Activated CD4-positive, alpha-beta T cell treated with anti-CD3 and anti-CD28 coated beads for 4 hours (primary cell): Measurements from ENCODE around the gene ZBTB7C.

ENCODE experiments used
- DNase-seq, 2 donors: peaks; one replicate each; pipeline ENCODE4 v3.0.0-alpha.2; 2020

Gene ZBTB7C

DNA sequence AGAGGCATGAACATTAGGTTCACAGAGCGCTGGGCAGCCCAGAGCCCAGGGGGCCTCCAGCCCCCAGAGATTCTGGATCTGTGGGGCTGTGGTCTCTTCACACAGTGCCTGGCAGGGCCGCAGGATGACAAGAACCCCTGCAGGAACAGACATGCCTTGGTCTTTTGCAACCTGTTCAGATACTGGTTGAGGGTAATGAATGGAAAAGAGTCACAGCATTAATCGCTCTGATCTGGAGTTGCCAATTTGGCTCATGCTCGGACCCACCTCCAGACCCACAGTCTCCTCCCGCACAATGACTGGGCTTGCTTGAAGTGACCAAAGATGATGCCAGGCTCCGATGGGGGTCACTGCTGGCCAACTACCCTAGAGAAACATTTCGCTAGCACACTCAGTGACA lies 249.4 kb downstream of the ZBTB7C start:
- DNase-seq, result no peak

DNA sequence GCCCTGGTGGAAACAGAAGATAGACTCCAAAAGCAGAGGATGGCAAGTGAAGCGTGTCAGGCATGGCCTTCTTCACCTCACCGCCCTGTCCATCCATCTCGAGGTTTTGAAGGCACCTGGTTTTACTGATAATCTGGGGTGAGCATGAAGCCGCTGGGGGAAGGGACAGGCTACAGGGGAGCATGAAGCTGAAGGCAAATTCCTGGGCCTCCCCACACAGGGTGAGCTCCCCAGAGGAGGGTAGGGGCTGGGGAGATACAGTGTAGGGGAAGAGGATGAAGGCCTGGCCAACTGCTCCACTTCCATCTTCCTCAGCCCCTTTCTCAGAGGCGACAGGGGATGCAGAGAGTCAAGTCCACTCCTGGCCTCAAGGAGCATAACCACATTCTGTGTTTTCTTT lies 250.5 kb downstream of the ZBTB7C start:
- no peak for DNase-seq

DNA sequence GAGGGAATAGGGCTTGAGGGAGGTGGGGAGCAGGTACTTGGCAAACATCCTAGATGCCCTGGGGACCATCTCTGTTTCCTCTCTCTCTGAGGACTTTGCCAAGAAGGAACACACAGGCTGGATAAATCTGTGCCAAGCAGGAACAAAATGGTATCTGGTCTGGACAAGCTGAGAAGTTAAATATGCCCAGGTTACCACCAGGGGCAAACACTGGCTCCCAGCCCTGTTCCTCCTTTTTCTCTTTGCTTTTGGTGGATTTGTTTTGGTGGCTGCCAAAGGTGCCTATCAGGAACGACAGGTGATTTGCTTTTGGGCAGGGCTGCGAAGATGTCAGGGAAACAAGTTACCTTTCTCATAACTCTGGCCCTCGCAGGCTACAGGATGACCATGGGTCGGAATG lies 251.2 kb downstream of the ZBTB7C start:
- DNase-seq, result no peak

DNA sequence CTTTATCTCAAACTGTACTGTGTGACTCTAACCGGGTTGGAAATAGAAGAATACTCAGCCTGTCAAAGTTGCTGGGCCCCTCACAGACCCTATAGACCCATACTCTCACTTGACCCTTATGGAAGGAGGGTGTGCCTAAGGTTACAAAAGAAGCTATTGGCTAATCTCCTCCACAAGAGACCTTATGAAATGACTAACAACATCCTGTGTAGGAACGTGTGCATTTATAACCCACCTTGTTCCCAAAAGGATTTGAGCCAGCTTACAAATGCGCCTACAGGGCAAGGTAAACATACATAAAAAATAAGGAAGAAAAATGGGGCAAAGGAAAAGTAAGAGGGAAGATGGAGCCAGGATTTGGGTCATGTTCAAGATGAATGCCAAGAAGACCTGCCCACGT lies 253.3 kb downstream of the ZBTB7C start:
- no peak for DNase-seq

DNA sequence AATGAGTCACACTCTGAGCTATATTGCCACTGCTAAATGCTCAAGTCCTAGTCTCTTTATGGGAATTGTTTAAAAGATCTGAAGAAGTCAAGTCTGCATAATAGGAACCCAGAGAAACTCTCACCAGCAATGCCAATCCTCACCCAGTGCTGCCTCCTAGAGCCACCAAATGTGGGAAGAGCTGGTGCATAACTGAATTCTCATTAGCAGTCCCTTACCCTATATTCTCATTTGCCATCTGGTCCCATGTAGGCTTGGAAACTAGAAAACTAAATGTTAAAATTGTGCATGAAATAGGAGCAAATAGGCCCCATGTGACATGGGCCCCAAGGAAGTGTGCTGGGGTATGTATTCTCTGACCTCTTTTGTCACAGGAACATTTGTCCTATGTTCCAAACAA lies 254.4 kb downstream of the ZBTB7C start:
- no peak for DNase-seq

DNA sequence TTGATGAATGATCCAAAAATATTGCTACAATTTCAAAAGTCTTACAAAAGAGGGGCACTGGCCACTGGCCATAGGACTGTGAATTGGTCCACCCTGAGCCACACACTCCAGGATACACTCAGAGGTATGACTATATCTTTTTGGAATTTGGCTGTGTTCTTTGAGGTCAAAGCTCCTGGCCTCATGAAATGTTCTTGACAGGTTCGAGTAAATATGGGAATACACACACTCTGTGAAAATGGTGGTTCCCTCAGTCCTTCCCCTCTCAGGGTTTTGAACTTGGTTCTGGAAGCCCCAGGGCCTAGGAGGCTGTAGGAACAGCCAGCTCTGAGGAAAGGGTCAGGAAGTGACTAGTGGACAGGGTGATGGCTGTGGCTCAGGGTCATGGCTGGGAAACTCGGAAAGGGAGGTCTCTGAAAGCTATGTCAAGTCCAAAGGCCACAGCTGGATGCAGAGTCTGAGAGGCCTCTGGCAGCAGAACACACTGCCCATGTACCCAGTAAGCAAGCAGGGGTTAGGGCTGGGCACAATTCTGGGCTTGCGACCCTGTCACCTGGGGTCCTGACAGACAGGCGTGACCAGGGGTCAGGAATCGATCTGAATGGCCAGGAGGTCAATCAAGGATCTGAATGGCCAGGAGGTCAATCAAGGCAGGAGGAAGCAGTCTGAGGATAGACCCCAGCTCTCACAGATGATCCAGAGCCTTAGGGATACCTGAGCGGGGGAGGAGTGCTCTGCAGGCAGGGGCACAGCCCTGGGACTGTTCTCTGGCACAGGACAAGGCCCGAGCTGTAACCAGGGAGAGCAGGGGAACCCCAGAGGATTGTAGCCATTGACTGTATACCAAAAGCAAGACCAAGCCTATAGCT lies 255.3 kb downstream of the ZBTB7C start:
- DNase-seq, result no peak

DNA sequence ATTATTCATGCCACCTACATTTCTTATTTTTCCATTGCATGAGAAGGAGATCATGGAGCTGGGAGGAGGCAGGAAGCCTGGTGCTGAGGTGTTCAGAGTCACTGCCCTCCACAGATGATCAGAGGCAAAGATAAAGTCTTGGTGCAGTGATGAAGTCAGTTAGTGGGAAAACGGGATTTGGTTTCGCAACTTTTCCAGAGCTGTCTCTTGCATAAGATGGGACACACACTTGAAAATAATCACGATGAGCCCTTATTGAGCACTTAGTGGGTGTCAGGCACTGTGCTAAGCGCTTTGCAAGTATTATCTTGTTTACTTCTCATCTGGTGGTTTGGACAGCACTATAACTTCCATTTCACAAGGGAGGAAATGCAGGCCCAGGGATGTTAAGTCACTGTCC lies 256.6 kb downstream of the ZBTB7C start:
- no peak for DNase-seq

DNA sequence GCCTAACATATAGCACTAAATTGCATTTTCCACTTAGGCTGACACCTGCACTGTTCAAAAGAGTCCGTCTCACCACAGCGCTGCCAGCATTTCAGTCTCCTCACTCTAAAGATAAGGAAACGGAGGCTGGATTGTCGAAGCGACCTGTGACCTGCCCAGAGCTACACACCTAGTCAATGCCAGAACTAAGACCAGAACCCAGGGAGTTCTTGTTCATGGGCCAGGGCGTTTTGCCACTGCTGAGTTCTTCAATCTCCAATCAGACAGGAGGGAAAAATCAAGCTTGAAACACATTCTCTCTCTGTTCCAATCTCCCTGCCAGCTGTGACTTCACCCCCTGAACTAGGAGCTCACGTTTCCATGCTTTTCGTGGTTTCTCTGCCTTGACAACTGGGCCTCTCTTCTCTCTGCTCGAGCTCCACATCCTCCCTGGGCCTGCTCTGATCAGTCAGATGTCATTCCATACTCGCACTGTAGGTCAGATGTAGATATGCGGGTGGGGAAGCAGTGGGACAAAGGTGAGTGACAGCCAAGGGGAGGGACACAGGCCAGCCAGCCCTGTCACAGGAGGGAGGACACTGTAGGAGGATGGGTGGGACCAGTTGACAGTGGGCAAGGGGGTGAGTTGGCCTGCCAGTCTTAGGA lies 257.6 kb downstream of the ZBTB7C start:
- DNase-seq, result no peak

DNA sequence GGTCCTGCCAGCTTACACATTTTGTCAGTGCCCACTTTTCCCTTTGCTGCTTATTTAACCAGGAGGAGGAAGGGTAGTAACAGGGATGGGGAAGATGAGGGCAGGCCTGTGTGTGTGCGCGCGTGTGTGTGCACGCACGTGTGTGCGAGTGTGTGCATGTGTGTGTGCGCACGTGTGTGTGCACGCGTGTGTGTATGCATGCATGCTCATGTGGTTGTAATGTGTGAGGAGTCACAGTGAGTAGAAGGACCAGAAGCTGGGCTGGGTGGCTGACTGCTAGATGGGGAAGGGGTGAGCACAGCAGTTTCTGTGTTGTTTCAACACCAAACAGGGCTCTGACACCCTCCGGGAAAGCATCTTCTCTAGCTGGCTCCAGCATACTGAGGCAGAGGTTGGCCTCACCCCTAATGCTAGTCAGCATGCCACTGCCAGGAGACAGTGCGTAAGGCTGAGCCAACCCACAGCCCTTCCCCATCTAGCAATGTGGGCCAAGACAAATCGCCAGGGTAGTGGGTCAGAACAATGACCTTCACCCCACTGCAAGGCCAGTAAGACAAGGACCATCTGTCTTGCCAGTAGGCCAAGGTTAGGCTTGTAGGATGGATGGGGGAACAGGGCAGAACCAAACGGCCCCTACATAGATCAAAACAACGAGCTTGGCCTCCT lies 260.0 kb downstream of the ZBTB7C start:
- DNase-seq, result no peak

DNA sequence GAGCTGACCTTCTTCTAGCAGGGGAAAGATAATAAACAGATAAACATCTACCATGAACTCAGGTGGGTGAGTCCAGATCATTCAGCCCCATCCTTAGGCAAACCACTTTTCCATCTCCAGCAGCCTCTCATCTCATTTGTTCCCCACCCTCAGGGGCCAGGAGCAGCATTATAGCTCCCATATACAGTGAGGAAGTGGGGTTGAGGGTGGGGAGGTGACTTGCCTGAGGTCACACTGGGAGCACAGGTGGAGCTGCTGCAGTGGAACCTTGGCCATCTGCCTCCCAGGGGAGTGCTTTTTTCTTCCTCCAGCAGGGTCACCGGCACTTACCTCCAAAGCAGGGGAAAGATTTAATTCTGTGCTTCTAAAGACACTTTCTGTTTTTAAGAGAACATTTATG lies 266.2 kb downstream of the ZBTB7C start:
- DNase-seq, result no peak

DNA sequence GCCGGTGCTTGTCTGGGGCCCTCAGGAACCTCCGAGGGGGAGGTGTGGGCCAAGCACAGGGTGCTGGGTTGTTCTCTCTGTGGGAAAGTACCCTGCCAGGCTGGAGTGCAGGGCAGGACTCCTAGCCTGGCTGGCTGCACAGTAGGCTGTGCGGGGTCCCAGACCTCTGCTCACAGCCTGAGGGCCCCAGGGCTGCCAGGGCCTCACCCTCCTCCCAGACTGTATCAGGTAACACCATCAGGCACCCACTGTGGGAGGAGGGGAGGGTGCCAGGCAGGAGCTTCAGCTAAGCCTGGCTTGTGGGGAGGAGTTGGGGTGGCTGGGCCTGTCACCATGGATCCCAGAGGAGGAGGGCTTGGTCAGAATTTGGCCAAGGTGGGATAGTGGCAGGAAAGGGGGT lies 266.8 kb downstream of the ZBTB7C start:
- no peak for DNase-seq

DNA sequence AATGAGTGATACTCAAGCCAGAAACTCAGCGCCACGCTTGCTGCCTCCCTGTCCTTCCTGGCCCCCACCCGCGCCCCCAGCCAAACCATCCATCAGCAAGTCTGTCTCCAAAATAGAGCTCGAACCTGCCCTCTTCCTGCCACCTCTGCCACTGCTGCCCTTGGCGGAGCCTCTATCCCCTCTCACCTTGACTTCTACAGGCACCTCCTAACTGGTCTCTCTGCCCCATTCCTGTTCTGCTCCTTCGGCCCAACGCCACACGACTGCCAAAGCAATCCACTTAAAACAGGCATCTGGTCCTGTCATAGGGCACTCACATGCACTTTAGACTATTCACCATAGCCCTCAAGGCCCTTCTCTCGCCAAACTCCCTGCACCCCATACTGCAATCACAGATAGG lies 268.5 kb downstream of the ZBTB7C start:
- DNase-seq, result no peak

DNA sequence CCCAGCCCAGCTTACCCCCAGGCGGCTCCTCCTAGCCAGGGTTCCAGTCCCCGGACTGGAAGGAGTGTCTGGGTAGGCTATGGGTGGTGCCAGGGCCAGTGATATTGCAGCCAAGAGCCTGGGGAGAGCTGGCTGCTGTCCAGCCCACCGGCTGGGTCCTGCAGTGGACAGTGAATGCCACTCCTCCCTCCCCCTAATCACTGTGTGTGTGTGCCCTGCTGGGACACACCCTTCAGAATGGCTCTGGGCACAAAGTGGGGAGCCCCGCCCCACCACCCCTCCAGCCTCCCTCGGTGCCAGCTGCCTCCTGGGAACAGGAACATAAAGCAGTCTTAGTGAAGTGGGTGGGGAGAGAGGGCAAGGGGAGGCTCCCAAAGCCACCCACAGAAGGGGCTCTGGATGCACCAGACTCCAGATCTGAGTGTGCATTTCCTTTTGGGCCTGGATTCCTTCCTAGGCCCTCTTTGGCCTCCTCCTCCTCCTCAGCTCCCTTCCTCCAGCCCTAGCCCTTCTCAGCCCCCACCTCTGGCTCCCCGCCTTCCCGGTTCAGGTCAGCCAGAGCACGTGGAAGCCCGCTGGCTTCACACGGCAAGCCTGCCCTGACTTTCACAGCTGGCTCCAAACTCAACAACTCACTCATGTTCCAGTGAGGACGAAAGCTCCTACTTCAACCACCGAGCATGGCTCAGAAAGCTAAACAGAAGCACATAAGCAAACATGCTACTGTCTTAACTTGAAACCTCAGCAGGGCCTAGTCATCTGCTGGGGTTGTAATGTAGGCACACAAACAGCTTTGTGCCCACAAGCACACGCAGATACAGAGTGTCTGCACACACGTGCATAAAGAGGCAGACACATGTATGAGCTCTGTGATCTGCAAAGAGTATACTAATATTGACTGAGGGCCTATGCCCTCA lies 269.5 kb downstream of the ZBTB7C start:
- DNase-seq, result no peak

DNA sequence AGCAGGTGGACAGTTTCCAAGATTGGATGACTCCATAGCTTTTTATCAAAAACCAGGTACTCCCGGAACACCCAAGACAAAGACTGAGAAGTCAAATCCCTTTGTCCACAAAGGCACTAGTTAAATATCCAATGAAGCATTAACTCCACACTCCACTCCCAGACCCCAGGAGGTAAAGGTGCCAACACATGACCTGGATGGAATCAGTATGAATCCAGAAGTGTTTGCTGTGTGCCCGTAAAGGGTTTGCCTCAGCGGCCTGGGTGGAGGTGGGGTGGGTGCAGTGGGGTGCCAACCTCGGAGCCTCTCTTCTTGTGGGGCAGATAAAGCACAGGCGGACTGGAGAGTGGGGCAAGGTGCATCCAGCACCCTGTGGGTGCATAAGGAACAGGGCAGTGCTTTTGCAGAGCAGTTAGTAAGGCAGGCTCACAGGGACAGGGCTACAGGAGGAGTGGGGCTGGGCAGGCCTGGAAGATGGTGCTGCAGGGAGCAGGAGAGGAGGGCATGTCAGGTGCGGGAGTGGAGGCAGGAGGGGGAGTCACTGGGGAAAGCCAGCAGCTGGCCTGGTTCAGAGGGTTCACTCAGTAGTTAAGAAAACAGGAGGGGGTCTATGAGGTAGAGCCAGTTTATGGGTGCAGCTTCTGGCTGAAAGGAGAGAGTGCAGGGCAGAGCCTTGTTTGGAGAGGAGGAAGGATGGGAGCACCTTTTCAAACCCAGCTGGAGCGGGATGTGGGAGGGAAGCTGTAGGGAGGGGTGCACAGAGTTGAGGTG lies 270.3 kb downstream of the ZBTB7C start:
- DNase-seq, result no peak

DNA sequence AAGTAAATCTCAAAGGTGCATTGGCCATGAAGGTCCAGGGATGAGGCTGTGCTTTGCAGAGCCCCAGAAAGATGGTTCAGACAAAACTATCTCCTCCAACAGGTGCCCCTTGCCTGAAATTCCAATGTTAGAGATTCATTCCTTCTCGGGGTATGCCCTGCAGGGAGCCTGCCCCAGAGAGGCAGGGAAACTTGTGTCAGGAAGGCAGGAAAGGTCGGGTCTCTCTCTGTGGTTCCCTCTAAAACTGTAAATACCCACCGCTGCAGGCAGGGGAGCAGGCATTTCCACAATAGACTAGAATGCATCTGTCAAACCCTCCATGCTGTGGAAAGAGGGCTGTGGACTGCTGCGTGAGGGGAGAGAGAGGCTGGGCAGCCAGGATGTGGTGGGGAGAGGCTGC lies 271.0 kb downstream of the ZBTB7C start:
- DNase-seq, result no peak

DNA sequence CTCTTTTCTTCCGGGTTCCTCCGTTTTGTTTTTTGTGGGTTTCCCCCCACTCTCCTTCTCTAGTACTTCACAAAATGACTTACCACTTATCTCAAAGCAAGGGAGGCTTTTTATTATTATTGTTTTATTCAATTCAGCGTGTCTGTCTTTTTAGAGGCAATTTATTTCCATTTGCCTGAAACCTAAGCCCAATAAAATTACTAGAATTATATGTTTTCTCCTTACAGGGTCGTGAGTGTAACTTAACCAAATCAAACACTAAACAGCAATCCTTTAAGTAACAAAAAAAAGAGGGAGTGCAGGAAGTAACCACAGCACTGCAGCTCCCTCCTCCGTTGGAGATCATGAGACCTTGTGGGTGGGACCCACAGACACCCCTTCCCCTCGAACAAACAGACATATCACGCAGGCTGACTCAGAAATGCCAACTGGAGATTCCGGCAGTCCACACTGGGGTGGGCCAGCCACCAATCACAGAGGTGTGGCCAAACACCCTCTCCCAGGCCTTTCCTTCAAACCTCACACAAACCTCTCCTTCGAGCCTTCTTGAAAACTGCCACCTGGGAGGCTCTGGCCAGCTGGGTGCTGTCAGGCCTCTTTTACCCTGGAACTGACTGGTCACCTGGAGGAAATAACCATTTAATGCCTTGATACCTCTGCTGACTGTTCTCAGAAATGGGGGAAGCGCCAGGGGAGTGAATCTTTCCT lies 271.7 kb downstream of the ZBTB7C start:
- DNase-seq, result no peak

DNA sequence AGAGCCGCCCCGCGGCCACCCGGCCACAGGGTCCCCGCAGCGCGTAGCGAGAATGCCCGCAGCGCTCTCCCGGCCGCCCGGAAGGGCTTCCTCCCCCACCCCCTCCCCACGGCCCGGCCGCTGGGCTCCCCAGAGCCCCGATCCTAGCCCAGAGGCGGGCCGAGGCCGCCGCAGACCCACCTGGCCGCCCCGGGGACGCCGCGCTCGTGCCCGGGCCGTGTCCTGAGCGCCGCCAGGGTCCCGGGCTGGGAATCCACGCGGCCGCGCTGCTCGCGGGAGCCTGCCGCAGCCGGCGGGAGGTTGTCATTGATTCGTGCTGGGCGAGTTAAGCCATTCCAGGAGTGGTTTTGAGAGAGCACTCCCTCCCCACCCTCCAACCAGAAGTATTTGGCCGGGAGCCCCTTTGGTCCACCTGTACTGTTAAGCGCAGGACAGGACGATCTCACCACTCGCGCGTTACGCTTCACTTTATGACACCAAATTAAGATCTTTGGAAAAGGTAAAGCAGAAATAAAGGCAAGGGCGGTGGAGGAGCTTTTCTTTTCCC lies 272.3 kb downstream of the ZBTB7C start:
- no peak for DNase-seq

DNA sequence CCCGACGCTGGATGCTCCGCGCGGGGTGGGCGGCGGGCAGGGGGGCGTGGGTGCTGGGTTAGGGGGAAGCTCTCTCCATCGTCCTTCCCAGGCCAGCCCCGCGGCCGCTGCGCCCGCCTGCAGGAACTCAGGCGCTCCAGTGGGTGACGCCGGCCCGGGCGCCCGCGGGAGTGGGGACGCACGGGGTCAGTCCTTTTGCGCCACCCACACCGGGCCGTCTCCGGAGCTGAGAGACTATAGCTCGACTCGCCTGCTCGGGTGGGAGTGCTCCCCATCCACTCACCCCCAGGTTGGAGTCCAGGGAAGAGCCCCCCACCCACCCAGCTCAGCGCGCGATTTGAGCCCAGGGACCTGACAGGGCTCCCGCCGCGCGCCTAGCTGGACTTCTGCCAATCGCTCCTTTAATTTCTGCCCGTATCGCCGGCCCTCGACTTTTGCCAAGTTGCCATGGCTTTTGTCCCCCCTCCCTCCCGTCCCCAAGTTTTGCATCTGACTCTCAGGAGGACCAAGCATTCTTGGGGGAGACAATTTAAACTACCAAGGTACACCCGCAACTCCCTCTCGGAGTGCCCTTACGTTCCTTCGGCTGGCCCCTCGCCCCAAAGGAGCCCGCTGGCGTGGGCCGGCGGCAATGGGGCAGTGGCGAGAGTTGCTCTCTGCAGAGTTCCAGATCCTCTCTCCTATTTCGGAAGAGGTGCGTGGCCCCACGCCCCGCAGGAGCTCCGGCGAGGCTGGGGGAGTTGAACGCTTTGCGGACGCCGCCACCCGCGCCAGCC lies 272.9 kb downstream of the ZBTB7C start:
- no peak for DNase-seq

DNA sequence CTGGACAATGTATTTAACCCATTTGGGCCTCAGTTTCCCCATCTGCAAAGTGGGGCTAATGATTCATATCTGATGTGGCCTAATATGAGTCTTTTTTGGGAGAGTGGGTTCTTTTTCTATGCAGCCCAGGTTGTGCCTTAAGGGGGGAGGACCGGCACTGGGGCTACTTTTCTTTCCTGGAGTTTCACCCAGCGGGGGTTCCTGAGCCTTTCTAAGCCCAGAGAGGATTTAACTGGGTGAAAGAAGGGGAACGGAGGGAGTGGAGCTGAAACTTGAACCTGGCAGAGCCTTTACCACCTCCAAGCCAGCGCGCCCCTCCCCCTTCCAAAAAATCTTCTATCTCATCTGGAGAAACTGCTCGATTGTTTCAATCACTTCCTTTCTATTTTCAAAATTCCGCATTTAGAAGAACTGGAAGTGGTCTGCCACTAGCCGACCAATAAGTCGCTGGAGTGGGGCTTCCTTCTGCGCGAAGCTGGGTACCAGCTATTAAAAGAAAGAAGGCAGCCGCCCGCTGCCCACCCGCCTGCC lies 273.7 kb downstream of the ZBTB7C start:
- DNase-seq, result no peak

DNA sequence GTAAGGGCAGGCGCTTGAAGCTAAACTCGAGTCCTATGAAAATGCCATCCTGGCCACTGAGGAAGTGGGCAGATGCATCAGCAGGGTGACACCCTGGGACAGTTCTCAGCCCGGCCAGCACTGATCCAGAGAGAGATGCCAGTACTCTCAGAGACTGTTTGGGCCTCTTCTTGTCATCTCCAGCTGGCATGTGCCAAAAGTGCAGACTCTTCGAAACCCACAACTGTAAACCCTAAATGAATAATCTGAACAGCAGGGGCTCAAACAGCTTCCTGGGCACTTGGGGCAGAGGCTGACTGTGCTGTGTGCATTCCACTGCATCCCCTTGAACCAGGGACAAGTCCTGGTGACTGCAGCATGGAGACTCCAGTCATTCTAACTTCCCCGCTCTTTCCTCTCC lies 274.6 kb downstream of the ZBTB7C start:
- DNase-seq, result no peak
